AG09309 (cell line): ENCODE results near the gene ASXL1.

ENCODE experiments used
- DNase-seq: peaks from one replicate; pipeline ENCODE4 v3.0.0-alpha.2; 2010; ENCODE audit warnings: low read depth
- H3K4me3 ChIP-seq: 2 replicates; pipeline ENCODE4 v1.5.1; 2011; ENCODE audit warnings: mild to moderate bottlenecking, low read depth, low read length, moderate library complexity; ENCODE audit not compliant: control insufficient read depth
- CTCF ChIP-seq: IDR thresholded peaks from 2 replicates; pipeline ENCODE4 v1.5.1; 2011; ENCODE audit warnings: mild to moderate bottlenecking, low read depth, low read length, inconsistent platforms; ENCODE audit not compliant: insufficient read depth, control insufficient read depth; ENCODE audit errors: missing control alignments

The ASXL1 gene

DNA sequence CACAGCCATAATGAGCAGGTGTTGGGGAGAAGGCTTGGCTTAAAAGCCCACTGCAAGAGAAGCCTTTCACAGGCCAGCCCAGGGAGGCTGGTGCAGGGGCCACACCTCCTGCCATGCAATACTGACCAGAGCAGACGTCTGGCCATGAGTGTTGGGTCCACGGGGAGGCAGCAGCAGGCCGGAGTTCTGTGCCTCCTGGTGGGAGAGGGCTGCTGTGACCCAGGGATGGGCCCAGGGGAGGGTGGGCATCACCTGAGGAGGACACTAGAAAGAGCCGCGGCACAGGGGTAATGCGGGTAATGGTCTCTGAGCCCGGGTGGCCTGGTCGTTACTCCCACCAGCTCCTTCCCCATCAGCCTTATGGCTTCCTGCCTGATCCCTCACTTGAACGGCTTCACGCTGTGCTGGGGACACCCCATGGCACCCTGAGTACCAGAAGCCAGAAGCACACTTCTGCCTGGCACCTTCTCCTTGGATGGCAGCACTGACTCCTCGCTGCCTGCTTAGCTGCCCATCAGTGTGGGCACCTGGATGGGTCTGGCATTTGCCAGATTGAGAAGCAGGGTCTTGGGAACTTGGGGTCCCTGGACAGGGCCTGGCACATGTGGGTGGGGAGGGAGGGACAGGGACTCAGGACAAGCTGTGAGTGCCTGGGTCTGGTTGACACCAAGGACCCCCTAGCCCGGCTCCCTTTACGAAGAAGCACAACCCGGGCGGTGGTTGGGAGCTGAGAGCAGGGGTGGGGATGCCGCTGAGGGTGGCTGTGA lies 108.8 kb downstream of the ASXL1 start:
- no peak for TF ChIP-seq CTCF
- DNase-seq, result no peak
- H3K4me3 ChIP-seq, result no peak overlapping the region

DNA sequence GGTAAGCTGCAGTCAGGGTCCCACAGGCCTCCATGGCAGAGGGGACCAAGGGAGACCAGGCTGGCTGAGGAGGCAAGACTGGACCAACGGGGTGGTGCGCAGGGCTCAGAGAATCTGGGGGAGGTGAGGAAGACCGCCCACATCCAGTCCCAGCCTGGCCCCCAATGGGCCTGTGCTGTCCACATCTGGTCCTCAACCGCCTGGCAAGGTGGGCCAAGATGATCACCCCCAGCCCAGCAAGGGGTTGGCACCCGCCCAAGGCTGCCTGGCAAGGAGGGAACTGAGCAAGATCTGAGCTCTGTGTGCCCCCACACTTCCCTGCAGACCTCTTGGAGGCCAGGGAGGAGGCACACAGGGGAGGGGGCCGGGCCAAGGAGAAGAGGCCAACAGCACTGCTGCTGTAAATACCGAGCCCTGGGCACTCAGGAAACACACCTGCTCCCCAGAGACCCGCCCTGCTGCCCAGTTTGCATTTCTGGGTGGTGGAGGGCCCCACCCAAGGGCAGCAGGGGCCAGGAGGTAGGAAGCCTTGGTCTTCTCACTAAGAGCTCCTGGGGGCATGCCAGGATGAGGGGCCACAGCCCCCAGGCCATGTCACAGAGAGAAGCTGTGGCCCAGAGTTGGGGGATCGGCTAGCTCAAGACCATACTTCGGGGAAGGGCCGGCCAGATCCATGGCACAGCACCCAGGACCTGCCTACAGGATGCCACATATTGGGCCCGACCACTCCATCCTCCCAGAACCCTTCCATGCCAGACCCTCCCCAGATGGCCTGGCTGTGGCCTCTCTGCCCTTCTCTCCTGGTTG lies 109.6 kb downstream of the ASXL1 start:
- no peak for TF ChIP-seq CTCF
- no peak for DNase-seq
- H3K4me3 ChIP-seq, result no peak overlapping the region

GRCh38 chr20:32468313-32468640 lies 110.1 kb downstream of the ASXL1 start:
- TF ChIP-seq CTCF, result no peak
- no peak overlapping the region for H3K4me3 ChIP-seq
- no peak for DNase-seq

DNA sequence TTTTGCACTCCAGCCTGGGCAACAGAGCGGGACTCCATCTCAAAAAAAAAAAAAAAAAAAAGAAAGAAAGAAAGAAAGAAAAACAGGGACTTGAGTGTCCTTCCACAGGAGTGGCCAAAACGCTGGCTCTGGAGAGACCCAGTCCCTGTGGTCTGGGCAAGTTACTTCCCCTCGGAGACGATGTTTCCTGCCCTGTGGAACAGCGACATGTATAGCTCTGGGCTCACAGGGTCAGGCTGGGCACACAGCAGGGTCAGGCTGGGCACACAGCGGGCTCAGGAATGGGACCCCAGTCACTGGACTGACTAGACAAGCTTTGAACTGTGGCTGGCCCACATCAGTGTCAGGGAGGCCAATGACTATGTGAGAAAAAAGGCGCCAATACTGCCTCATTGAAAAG lies 110.7 kb downstream of the ASXL1 start:
- no peak overlapping the region for H3K4me3 ChIP-seq
- DNase-seq, result no peak
- no peak for TF ChIP-seq CTCF

DNA sequence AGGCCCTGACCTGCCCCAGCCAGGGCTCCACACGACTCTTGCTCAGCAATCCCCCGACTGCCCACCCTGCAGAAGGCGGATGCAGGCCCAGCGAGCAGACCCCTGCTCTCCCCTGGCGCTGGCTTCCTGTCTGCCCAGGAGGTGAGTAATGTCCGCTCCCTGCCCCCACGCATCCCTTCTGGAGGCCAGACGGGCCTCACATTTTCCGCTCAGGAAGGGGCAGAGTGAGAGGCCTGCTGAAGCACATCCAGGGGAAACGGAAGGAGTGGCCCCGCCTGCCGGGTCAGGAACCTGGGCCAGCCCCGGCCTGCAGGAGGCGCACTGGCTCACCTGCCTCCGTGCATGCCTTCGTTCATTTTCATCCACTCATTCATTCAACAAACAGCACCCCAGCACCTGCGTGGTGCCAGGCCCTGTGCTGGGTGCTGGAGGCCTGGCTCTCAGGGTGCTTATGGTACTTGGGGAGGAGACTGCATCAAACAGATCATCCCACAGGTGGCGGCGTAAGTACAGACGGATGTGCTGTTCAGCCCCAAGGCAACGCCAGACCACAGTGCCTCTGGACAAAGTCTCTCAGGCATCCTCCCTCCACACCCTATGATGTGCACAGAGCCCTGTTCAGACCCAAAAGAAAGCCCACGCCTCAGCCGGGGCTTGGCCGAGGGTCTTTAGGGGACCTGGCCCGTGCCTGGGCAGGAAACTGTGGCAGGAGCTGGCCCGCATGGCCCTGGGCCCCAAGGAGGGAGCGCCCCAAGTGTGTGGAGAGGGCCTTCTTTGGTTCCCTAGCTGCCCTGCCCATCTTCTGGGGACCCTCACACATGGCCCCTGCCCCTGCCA lies 112.1 kb downstream of the ASXL1 start:
- DNase-seq, result no peak
- peak; percentile 45 for TF ChIP-seq CTCF
- no peak overlapping the region for H3K4me3 ChIP-seq

- TF ChIP-seq CTCF, result no peak
- DNase-seq, result no peak
- no peak overlapping the region for H3K4me3 ChIP-seq
Measured at GRCh38 chr20:32470940-32471339, 112.8 kb downstream of the ASXL1 start.
